Activated CD4-positive, CD25-positive, alpha-beta regulatory T cell (primary cell): ENCODE data around the gene CAMSAP2.
A peak's percentile ranks its signal among the peaks of the same experiment; 100 is the strongest.

Experiments used
- DNase-seq, 4 experiments: peaks; one replicate each; lab custom pipeline; 2025; lab: John Stamatoyannopoulos, UW

CAMSAP2 gene

GRCh38 chr1:200738327-200738948 is at the start of gene CAMSAP2:
TSS of gene CAMSAP2 (plus strand) at chr1:200738893. CDS start at chr1:200739828, 935 bp downstream.
- peak in 3 of 4 experiments; percentile 21 to 37 (median 32) for DNase-seq

DNA sequence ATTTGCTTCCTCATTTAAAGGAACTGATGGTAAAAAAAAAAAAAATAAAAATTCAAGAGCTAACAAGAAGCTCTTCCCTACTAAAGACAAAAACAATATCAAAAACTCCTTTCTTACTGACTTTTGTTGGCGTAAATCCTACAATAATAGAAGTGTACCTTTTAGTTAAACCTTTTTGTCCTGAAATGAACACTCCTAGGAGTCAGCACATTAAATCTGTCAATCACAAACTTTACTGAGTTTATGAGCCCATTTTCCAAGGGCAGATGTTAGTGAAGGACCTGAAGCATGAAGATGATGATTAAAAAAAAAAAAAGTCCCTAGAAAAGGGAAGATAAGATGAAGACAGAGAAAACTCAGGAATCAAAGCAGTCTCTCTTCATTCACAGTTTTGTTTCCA is 46.4 kb upstream of the CAMSAP2 start:
- DNase-seq = no peak

GRCh38 chr1:200693327-200693726 is 45.4 kb upstream of the CAMSAP2 start:
- DNase-seq = no peak

- DNase-seq = no peak
These were observed 44.0 kb upstream of the CAMSAP2 start for GRCh38 chr1:200694738-200695137.

DNA sequence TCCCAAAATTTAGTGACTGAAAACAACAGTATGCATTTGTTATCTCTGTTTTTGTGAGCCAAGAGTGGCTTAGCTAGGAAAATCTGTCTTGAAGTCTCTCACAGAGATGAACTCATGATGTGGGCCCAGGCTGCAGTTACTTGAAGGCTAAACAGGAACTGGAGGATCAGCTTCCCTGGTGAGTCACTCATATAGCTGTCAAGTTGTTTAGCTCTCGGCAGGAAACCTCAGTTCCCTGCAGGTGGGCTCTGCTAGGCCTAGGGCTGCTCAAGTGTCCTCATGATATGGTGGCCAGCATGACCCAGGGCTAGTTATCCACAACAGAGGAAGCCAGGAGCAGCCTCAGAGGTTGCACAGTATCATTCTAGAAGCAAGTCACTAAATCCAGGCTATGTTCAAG is 38.8 kb upstream of the CAMSAP2 start:
- DNase-seq = no peak

DNA sequence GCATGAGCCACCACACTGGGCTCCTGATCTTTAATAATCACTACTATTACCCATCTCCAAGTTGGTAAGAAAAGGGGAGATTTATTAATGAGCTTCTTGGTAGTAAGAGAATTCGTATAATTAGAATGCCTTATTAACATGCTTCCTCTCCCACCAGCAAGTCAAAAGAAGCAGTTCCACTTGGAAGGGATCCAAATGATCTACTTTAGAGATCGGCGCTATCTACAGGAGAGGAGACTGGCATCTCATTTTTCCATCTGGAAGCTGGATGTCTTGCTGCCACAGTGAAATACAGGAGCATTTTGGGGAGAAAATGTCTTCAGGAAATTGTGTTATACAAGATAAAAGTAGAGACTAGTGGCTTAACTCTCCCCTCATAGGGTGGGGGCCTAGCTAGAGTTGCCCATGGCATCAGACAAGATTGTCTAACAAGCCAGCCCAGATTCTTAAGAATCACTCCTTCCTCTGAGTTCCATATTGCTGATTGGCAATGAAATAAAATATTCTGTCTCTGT is 33.6 kb upstream of the CAMSAP2 start:
- DNase-seq = no peak

- no peak for DNase-seq
These were observed 32.4 kb upstream of the CAMSAP2 start for GRCh38 chr1:200706111-200706814.

GRCh38 chr1:200707116-200707515 is 31.6 kb upstream of the CAMSAP2 start:
- DNase-seq = no peak

DNA sequence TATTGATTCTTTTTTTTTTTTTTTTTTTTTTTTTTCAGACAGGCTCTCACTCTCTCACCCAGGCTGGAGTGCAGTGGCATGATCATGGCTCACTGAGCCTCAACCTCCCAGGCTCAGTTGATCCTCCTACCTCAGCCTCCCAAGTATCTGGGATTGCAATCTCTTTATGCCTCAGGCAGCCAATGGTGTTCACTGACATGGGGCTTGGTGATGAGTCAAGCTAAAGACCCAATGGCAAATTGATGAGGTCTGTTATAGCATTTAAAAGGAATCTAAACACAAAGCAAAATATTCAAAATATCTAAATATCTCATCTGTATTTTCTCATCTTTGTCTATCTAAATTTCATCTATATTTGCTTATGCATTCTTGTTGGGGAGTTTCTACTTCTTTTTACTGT is 30.5 kb upstream of the CAMSAP2 start:
- no peak for DNase-seq

DNA sequence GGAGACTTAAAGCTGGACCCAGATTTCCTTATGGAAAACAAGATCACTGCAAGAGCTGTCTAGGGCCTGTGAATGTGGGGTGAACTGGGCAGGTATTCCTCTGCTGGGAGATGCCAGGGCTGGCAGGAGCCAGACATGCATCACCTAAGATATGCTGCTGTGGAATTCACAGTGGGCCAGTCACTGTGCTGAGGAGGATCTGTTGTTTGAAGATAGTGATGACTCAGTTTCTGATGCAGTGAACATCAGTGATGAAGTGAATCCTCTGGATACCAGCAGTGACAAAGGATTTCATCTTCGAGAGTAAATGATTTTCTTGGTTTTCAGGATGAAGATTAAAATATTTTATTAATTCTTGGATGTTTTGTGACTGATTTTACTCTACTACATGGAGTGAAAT is 29.9 kb upstream of the CAMSAP2 start:
- DNase-seq = no peak

DNA sequence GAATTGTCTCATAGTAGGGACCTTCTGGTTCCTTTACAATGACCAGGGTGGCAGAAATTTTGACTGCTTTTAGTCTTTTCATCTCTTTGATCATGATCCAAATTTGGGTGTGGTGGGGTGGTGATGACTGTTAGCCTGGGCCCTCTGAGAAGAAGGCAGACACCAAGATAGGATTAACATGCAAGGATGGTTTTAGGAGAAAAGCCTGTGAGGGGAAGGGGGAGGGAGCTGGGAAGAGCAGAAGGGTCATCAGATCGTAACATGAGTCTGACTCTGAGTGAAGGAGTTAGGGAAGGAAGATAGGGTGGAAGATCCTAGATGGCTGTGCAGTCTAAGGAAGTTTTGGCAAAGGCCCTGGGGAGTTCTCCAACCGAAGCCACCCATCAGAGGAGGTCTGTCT is 28.5 kb upstream of the CAMSAP2 start:
- DNase-seq = no peak

DNA sequence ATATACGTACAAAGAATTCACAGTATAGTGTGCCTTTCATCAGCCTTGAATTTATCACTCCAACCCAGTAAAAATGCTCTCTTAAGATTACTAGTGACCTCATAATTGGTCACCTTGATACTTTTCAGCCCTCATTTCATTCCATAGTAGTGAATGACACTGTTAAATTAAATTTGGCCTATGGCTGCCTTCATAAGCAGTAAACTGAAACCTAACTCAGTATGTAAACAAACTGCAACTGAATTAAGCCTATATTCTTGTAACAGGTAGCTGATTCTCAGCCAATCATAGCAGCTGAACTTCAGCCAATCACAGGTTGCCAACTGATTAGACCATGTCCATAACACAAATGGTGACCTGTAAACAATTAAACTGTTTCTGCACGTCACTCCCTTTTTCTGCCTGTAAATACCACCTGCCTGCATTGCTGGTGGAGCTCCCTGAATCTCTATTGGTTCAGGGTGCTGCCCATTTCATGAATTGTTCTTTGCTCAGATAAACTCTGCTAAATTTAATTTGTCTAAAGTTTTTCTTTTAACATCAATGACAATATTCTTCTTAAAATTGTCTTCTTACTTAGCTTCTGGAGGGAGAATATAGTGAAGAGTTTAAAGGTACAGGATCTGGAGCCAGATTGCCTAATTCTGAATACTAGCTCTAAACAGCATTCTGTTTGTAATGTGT is 24.0 kb upstream of the CAMSAP2 start:
- DNase-seq = no peak

- DNase-seq = no peak
These were observed 18.5 kb upstream of the CAMSAP2 start for GRCh38 chr1:200720199-200720598.

GRCh38 chr1:200724064-200724463 is 14.6 kb upstream of the CAMSAP2 start:
- no peak for DNase-seq

DNA sequence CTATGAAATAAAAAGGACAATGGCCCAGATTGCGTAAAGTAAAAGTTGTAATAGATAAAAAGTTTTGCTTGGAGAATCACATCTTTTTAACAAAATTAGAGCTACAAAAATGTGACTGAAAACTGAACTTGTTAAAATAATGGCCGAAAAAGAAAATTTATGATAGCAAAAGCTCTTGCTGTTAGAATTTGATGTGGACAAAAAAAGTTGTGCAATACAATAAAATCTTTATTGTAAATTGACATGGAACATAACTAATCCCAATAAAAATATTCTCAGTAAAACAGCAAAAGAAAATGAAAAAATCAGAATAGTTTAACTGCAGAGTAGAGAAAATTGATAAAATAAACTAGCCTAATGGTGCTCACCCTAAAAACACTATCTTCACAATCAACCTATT is 11.4 kb upstream of the CAMSAP2 start:
- no peak for DNase-seq

- DNase-seq = no peak
These were observed 8.8 kb upstream of the CAMSAP2 start for GRCh38 chr1:200729863-200730262.

- DNase-seq = no peak
These were observed 6.9 kb upstream of the CAMSAP2 start for GRCh38 chr1:200731654-200732332.

DNA sequence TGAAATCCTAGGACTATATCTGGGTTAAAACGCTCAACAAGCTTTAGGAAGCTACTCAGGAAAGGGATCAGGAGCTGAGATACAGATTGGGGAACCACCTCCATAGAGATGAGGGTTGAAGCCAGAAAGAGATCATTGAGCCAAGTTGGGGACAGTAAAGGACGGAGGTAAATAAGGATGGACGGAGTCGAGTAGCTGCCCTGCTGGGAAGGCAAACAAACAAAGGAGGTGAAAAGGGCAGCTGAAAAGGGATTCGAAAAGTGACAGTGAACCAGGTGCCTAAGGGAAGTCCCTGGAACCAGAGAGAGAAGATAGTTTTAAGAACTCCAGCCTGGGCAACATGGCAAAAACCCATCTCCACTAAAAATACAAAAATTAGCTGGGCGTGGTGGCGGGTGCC is 6.3 kb upstream of the CAMSAP2 start:
- no peak for DNase-seq

DNA sequence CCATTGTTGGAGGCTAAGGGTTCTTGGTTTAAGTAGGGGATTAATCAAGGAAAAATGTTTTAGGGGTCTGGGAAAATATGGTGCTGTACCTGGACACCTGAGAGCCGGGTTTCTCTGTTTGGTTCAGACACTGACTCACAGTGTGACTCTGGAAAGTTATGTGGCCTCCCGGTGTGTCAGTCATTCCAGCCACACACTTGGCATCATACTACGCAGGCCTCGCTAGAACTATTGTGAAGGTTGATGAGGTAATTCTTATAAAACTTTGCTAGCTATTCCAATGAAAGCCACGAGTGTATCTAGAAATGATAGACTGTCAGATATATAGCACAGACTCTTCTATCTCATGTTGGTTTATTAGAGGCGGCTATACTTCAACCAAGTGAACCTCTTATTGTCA is 4.8 kb upstream of the CAMSAP2 start:
- DNase-seq = no peak

DNA sequence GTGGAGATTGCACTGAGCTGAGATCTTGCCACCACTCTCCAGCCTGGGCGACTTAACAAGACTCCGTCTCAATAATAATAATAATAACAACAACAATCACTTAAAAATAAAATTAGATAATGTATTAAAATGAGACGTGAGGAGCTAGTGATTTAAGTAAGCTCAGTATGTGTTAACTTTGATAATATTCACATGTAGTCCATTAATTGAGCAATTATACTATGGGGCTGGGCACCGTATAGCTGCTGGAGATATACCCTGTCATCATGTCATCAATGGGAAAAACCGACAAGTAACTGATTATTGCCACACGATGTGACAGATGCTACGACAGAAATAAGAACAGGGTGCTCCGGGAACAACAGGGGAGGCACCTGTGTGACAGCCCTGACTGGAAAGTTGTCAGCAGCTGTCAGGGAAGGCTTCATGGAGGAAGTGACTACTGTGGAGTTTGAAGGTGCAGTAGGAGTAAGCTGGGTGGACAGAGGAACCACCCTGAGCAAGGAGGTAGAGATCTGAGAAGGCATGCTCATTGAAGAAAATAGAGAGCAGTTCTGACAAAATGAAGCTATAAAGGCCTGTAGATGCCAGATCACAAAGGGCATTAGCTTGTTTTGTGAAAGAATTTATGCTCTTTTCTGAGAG is 924 bp upstream of the CAMSAP2 start:
- no peak for DNase-seq

GRCh38 chr1:200738949-200739651 is 407 bp downstream of the CAMSAP2 start:
- peak; percentile 15 to 37 (median 26) for DNase-seq
